Measurements from ENCODE around the gene PPIA.

The PPIA gene

DNA sequence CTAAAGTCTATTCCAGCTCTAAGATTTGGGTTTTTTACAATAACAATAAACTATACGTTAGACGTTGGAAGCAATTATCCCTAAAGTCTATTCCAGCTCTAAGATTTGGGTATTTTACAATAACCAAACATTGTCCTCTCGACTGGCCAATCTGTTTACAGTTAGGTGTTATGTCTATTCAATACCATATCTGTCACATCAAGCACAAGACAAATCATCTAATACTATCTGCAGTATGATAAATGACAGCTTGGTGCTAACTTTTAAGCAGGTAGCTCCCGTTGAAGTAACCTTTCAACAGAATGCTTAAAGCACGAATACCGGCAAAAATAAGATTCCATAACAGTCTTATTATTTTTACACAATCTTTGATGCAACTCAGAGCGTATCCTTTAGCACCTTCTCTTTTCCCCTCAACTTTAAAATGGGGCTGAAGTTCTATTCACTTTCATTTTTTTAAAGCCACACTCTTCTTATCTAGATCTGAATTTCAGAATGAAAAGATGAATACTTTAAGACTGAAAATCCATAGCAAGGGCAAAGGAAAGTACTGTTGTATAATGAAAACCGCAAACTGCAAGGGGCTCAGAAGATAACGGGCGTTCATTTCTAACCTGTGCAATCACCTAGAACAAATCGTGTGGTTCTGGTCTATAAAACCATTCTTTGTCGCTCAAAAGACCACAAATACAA lies 50.5 kb downstream of the PPIA start:
- no peaks in the 10 kb centered on the region for H3K4me1 ChIP-seq
- DNase-seq = no peak
- H3K27me3 ChIP-seq = no peaks in the 10 kb centered on the region
- H3K9me3 ChIP-seq = no peaks in the 10 kb centered on the region
- H3K36me3 ChIP-seq = peaks cover 9% of the 10 kb centered on the region
- peak overlapping the region; percentile 94 for H3K4me3 ChIP-seq (ENCODE audit: low read depth, low read length)
- TF ChIP-seq, protein P1, sequence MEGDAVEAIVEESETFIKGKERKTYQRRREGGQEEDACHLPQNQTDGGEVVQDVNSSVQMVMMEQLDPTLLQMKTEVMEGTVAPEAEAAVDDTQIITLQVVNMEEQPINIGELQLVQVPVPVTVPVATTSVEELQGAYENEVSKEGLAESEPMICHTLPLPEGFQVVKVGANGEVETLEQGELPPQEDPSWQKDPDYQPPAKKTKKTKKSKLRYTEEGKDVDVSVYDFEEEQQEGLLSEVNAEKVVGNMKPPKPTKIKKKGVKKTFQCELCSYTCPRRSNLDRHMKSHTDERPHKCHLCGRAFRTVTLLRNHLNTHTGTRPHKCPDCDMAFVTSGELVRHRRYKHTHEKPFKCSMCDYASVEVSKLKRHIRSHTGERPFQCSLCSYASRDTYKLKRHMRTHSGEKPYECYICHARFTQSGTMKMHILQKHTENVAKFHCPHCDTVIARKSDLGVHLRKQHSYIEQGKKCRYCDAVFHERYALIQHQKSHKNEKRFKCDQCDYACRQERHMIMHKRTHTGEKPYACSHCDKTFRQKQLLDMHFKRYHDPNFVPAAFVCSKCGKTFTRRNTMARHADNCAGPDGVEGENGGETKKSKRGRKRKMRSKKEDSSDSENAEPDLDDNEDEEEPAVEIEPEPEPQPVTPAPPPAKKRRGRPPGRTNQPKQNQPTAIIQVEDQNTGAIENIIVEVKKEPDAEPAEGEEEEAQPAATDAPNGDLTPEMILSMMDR (IDR thresholded peaks at IDR 0.05; ENCODE audit: low read depth, low read length) = no peak

DNA sequence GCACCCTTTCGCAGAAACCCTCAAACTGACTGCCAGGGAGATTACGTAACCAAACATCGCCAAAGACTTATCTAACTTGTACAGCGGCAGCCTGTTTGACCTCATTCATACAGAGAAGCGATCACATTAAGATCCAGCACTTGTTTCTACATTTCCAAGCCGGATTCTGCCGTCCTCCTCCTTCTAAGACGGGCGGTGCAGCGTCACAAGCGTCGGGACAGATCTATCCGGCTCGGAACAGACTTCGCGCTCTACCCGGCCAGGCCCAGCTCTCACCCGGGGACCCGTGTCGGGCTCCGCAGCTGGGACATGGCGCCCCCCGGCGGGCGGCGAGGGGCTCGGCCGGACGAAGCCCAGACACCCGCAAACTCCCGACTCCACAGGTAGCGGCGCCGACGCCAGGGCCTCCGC lies 51.0 kb downstream of the PPIA start:
- Histone ChIP-seq H3K4me1 (no peaks in the 10 kb centered on the region), H3K27me3 (no peaks in the 10 kb centered on the region), H3K4me3 (ENCODE audit: low read depth, low read length) (peak overlapping the region; percentile 94), H3K9me3 (no peaks in the 10 kb centered on the region), H3K36me3 (peaks cover 3% of the 10 kb centered on the region)
- peak; percentile 91 for DNase-seq
- TF ChIP-seq, protein P1 (IDR thresholded peaks at IDR 0.05; ENCODE audit: low read depth, low read length) = peak; percentile 75

DNA sequence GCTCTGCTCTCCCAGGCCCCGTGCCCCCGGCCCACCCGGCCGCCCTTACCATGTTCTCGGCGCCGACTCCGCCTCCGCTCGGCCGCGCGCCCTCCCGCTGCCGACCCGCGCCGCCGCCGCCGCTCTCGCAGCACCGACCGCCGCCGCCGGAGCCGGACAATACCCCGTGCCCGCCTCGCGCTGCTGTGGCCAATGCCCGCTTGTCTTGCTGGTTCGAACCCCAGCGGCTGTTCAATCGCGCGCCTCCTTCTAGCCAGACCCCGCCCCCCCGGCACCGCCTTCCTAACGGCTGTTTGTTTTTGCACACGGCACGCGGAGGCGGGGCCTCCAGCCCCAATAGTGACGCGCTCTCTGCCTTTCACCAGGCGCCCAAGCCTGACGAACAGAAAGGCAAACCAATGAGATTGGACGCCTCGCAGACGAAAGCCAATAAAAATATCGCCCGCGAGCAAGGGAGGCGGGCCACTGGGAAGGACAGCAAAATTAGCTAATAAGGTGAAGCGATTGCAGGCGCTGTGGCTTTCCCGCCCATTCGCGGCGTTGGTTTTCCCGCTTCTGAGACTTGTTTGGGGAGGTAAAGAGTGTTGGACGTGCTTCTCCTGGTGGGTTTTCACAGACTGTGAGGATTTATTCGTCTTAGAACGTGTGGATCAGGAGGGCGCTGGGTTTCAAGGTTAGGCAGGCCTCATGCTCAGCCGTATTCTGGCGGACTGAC lies 51.6 kb downstream of the PPIA start, which contains the start of gene H2AZ2:
Gene H2AZ2, minus strand, starts transcription at position 168 of the 715 bp plus-strand sequence. Its CDS starts 116 bp downstream, at position 52.
- TF ChIP-seq, protein P1 (IDR thresholded peaks at IDR 0.05; ENCODE audit: low read depth, low read length) = no peak
- peak within 1 kb of the TSS; percentile 94 for H3K4me3 ChIP-seq (ENCODE audit: low read depth, low read length)
- DNase-seq = peak; percentile 100
- no peaks in the 10 kb centered on the region for H3K36me3 ChIP-seq
- H3K9me3 ChIP-seq = no peaks in the 10 kb centered on the region
- no peaks in the 10 kb centered on the region for H3K27me3 ChIP-seq
- no peaks in the 10 kb centered on the region for H3K4me1 ChIP-seq

DNA sequence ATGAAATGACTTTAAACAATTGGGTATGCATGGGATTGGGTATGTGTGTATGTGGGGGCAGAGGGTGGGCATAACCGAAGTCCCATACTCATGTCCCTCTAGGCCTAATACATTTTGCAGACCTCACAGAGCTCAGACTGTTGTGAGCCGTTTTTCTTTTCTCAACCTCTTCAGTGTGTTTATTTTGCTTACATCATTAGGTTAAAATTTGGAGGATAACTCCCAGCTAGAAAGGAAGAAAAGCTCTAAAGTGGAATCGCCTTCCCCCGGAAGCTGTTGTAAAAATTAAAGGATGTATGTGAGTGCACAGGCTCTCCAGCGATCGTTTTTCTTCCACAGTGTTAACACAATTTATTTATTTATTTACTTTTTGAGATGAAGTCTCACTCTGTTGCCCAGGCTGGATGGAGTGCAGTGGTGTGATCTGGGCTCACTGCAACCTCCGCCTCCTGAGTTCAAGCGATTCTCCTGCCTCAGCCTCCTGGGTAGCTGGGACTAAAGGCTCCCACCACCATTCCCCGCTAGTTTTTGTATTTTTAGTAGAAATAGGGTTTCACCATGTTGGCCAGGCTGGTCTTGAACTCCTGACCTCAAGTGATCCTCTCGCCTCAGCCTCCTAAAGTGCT lies 52.9 kb downstream of the PPIA start:
- Histone ChIP-seq H3K27me3 (no peaks in the 10 kb centered on the region), H3K4me1 (no peaks in the 10 kb centered on the region), H3K36me3 (no peaks in the 10 kb centered on the region), H3K4me3 (ENCODE audit: low read depth, low read length) (peak overlapping the region; percentile 82), H3K9me3 (no peaks in the 10 kb centered on the region)
- TF ChIP-seq, protein P1 (IDR thresholded peaks at IDR 0.05; ENCODE audit: low read depth, low read length) = no peak
- DNase-seq = no peak

DNA sequence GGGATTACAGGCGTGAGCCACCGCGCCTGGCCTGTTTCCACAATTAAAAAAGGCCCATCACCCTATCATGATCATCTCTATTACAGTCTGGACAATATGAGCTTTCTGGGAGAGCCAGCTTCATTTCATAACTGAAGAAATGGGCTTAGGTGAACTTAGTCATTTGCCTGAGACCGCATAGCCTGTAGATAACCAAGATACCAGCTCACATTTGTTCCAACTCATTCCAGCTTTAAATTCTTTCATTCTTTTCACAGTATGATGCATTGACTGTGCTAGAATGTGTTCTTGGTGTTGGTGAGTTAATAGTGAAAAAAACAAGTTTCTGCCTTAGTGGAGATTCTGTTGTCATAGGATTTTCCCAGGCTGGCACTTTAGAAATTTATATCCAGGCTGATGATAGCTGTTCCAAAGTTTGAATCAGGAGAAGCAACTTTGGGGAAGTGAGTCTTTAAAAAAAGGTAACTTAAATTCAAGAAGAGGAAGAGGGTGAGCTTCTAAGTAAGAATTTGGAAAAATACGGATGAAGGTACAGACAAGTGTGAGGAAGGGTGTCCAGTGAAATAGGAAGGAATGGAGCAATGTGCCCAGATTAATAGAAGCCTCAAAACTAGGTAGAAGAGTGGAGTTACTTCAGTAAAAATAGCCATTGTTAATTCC lies 53.5 kb downstream of the PPIA start:
- TF ChIP-seq, protein P1 (IDR thresholded peaks at IDR 0.05; ENCODE audit: low read depth, low read length) = no peak
- no peak for DNase-seq
- H3K4me3 ChIP-seq (ENCODE audit: low read depth, low read length) = no peak overlapping the region
- no peaks in the 10 kb centered on the region for H3K4me1 ChIP-seq
- H3K36me3 ChIP-seq = no peaks in the 10 kb centered on the region
- H3K27me3 ChIP-seq = no peaks in the 10 kb centered on the region
- no peaks in the 10 kb centered on the region for H3K9me3 ChIP-seq
